ENCODE measurements around the gene PACRGL.

GRCh38 chr4:20679951-20680350 is 20.3 kb upstream of the PACRGL start:
- no peak for TF ChIP-seq YY1 (IDR thresholded peaks at IDR 0.05; ENCODE audit: insufficient read depth, insufficient read length)
- no peak for TF ChIP-seq ZNF274 (IDR thresholded peaks at IDR 0.05; ENCODE audit: low read depth, low read length)
- no peak for TF ChIP-seq SUZ12 (IDR thresholded peaks at IDR 0.05; ENCODE audit: extremely low read depth, insufficient read depth, insufficient read length)

All from NT2/D1 (cell line).